BLaER1 treated with 17β-estradiol and CSF1 and Interleukin-3, amounts not matched to agents 10 nM and 100 nM (cell line): Measurements from ENCODE around the gene RASD2.

Source experiments
- H3K27ac ChIP-seq, 11 experiments: shearing (Covaris generic); formaldehyde crosslinking; 2 replicates each; pipeline ENCODE4 v1.8.1; 2022
- H3K27me3 ChIP-seq, 11 experiments: shearing (Covaris generic); formaldehyde crosslinking; 2 replicates each; pipeline ENCODE4 v1.8.1; 2022
- H3K36me3 ChIP-seq, 11 experiments: shearing (Covaris generic); formaldehyde crosslinking; 2 replicates each; pipeline ENCODE4 v1.8.1; 2022
- H3K4me1 ChIP-seq, 10 experiments: shearing (Covaris generic); formaldehyde crosslinking; 2 replicates each; pipeline ENCODE4 v1.8.1; 2022
- H3K4me2 ChIP-seq, 11 experiments: shearing (Covaris generic); formaldehyde crosslinking; 2 replicates each; pipeline ENCODE4 v1.8.1; 2022
- H3K4me3 ChIP-seq, 10 experiments: shearing (Covaris generic); formaldehyde crosslinking; 2 replicates each; pipeline ENCODE4 v1.8.1; 2022
- H3K9ac ChIP-seq, 11 experiments: shearing (Covaris generic); formaldehyde crosslinking; 2 replicates each; pipeline ENCODE4 v1.8.1; 2022
- H3K9me3 ChIP-seq, 11 experiments: shearing (Covaris generic); formaldehyde crosslinking; replicated peaks in 1 of 11; 2 replicates each; pipeline ENCODE4 v1.8.1; 2022
- H4K20me1 ChIP-seq, 11 experiments: shearing (Covaris generic); formaldehyde crosslinking; 2 replicates each; pipeline ENCODE4 v1.8.1; 2022
- Cebpa-rat ChIP-seq, 11 experiments: shearing (Covaris generic); IDR thresholded peaks; 2 replicates each; pipeline ENCODE4 v1.8.1; 2022

RASD2 gene

DNA sequence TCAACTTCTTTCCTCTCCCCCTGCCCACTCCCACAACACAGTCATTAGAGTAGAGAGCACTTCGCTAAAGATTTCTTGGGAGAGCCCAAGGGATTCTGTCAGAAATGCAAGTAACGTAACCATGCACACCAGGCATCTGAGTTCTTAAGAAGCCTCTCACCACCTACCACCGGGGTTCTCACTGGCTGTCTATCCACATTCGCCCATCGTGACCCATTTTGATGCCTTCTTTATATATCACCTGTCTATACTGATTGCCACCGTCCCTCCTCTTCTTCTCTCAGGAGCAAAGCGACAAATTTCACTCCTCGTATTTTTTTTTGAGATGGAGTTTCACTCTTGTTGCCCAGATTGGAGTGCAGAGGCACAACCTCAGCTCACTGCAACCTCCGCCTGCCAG is 23.9 kb upstream of the RASD2 start:
- H3K36me3 ChIP-seq: no peaks in the 10 kb centered on the region
- H3K27ac ChIP-seq: no peak overlapping the region
- no peak overlapping the region for H3K4me3 ChIP-seq
- no peak overlapping the region for H3K9ac ChIP-seq
- H3K9me3 ChIP-seq: no peaks in the 10 kb centered on the region
- H3K4me1 ChIP-seq: peaks cover 0 to 15% (median 4%) of the 10 kb centered on the region in 10 experiments; a peak in 15 of 20 replicates
- no peak overlapping the region for H3K4me2 ChIP-seq
- H3K27me3 ChIP-seq: no peaks in the 10 kb centered on the region
- no peak for TF ChIP-seq Cebpa-rat (IDR thresholded peaks at IDR 0.05)
- H4K20me1 ChIP-seq: no peaks in the 10 kb centered on the region; a peak in 1 of 22 replicates

- H3K4me1 ChIP-seq: peaks cover 3 to 17% (median 8%) of the 10 kb centered on the region in 10 experiments; a peak in 18 of 20 replicates
- no peak overlapping the region for H3K4me2 ChIP-seq
- no peaks in the 10 kb centered on the region for H3K36me3 ChIP-seq
- TF ChIP-seq Cebpa-rat (IDR thresholded peaks at IDR 0.05): no peak
- no peak overlapping the region for H3K27ac ChIP-seq
- H4K20me1 ChIP-seq: no peaks in the 10 kb centered on the region; a peak in 1 of 22 replicates
- H3K27me3 ChIP-seq: no peaks in the 10 kb centered on the region
- no peaks in the 10 kb centered on the region for H3K9me3 ChIP-seq
- no peak overlapping the region for H3K4me3 ChIP-seq
- no peak overlapping the region for H3K9ac ChIP-seq
Measured at GRCh38 chr22:35517207-35517606, 23.4 kb upstream of the RASD2 start.

GRCh38 chr22:35517769-35518530 is 22.7 kb upstream of the RASD2 start:
- H3K27me3 ChIP-seq: no peaks in the 10 kb centered on the region
- TF ChIP-seq Cebpa-rat (IDR thresholded peaks at IDR 0.05): no peak
- no peak overlapping the region for H3K4me2 ChIP-seq
- no peaks in the 10 kb centered on the region for H3K36me3 ChIP-seq
- no peaks in the 10 kb centered on the region; a peak in 1 of 22 replicates for H4K20me1 ChIP-seq
- H3K9me3 ChIP-seq: no peaks in the 10 kb centered on the region
- H3K4me3 ChIP-seq: no peak overlapping the region
- peaks cover 0 to 22% (median 14%) of the 10 kb centered on the region in 10 experiments; a peak in 16 of 20 replicates for H3K4me1 ChIP-seq
- no peak overlapping the region for H3K27ac ChIP-seq
- H3K9ac ChIP-seq: no peak overlapping the region

- H3K9ac ChIP-seq: no peak overlapping the region
- no peak overlapping the region for H3K4me3 ChIP-seq
- no peaks in the 10 kb centered on the region for H3K27me3 ChIP-seq
- H3K4me1 ChIP-seq: peaks cover 0 to 31% (median 20%) of the 10 kb centered on the region in 10 experiments; a peak in 14 of 20 replicates
- H3K27ac ChIP-seq: no peak overlapping the region
- no peak for TF ChIP-seq Cebpa-rat (IDR thresholded peaks at IDR 0.05)
- H4K20me1 ChIP-seq: no peaks in the 10 kb centered on the region; a peak in 1 of 22 replicates
- H3K4me2 ChIP-seq: no peak overlapping the region
- no peaks in the 10 kb centered on the region for H3K9me3 ChIP-seq
- no peaks in the 10 kb centered on the region for H3K36me3 ChIP-seq
Measured at GRCh38 chr22:35518811-35519210, 21.8 kb upstream of the RASD2 start.

DNA sequence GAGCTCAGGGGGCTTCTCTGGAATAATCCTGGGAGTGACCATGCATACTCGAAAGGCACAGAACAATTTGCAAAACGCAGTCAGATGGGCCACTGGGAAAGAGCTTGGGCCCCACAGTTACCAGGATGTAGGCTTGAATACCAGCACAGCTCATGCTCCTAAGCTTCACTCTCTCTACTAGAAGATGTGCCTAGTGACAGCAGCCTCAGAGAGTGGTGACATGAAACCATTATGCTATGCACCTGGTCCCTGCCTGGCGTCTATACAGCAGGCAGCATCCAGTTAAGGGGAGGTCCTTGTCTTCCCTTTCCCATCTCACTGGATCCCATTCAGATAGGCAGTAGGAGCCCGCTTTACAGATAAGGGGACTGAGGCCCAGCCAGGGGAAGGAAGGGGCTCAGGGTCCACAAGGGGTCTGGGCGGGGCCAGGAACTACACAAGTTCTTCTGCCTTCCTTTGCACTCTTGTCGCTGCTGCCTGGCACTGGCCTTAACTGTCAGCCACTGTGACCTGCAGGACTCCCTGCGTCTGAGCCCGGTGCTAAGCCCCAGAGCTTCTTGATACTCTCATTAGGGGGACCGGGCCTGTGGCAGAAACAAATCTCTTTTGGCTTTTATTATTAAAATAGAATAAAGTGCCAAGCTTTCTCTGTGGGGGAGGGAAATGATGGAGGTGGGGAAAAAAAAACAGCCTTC is 21.2 kb upstream of the RASD2 start:
- no peak for TF ChIP-seq Cebpa-rat (IDR thresholded peaks at IDR 0.05)
- Histone ChIP-seq H3K36me3 (no peaks in the 10 kb centered on the region), H3K27ac (no peak overlapping the region), H3K9me3 (no peaks in the 10 kb centered on the region), H3K4me3 (no peak overlapping the region), H3K4me2 (no peak overlapping the region), H3K9ac (no peak overlapping the region), H4K20me1 (no peaks in the 10 kb centered on the region; a peak in 1 of 22 replicates), H3K4me1 (peaks cover 0 to 37% (median 22%) of the 10 kb centered on the region in 10 experiments; a peak in 14 of 20 replicates), H3K27me3 (no peaks in the 10 kb centered on the region)

- Histone ChIP-seq H3K27ac (no peak overlapping the region), H3K36me3 (no peaks in the 10 kb centered on the region), H4K20me1 (peaks cover 0 to 3% (median 0%) of the 10 kb centered on the region in 11 experiments; a peak in 2 of 22 replicates), H3K9ac (no peak overlapping the region), H3K4me3 (no peak overlapping the region), H3K4me2 (peak overlapping the region in 5 of 11 experiments; percentile 34 to 43 (median 39); a peak in 9 of 22 replicates), H3K4me1 (peaks cover 8 to 57% (median 38%) of the 10 kb centered on the region in 10 experiments), H3K9me3 (no peaks in the 10 kb centered on the region), H3K27me3 (no peaks in the 10 kb centered on the region)
- no peak for TF ChIP-seq Cebpa-rat (IDR thresholded peaks at IDR 0.05)
Measured at GRCh38 chr22:35521358-35522224, 19.0 kb upstream of the RASD2 start.

DNA sequence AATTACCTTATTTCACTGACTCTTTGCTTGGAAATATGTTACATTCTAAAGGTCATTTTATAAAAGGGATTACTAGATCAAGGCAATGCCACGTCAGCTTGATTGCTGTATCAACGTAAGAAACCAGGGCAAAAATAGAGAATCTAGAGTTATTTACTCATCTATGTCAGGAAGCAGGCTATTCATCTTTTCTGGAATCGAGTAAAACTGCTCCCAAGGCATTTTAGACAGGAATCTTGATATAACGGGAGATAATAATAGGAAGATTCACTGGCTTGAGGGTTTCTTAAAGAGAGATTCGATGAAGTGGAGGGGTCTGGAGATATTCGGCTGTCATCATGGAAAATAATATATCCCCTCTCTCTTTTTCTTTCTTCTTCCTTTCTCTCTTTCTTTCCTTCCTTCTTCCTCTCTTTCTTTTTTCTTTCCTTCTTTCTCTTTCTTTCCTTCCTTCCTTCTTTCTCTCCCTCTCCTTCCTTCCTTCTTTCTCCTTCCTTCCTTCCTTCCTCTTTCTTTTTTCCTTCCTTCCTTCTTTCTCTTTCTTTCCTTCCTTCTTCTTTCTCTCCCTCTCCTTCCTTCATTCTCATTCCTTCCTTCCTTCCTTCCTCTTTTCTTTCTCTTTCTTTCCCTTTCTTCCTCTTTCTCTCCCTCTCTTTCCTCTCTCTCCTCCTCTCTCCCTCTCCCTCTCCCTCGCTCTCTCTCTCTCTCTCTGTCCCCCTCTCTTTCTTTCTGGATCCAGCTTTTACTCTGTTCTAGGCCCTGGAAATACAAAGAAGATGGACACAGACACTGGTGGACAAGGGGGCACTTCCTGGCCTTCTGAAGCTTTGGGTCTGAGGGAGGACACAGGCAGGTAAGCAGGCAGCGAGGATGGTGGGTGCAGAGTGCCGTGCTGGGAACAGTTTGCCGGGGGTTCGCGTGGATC is 18.1 kb upstream of the RASD2 start:
- Histone ChIP-seq H3K4me3 (no peak overlapping the region), H3K9me3 (no peaks in the 10 kb centered on the region), H3K27me3 (no peaks in the 10 kb centered on the region), H3K27ac (no peak overlapping the region), H3K36me3 (no peaks in the 10 kb centered on the region), H4K20me1 (peaks cover 0 to 10% (median 0%) of the 10 kb centered on the region in 11 experiments; a peak in 2 of 22 replicates), H3K4me2 (peak overlapping the region in 8 of 11 experiments; percentile 18 to 43 (median 35); a peak in 15 of 22 replicates), H3K4me1 (peaks cover 17 to 66% (median 47%) of the 10 kb centered on the region in 10 experiments), H3K9ac (no peak overlapping the region)
- TF ChIP-seq Cebpa-rat (IDR thresholded peaks at IDR 0.05): no peak
